T47D (cell line): ENCODE measurements around the gene BPIFB6.
A peak's percentile ranks its signal among the peaks of the same experiment; 100 is the strongest.

Source experiments
- DNase-seq, 2 experiments: peaks; one replicate each; pipeline versions ENCODE4 v3.0.0 to v3.0.0-alpha.2; 2011 to 2012; ENCODE audit warnings: low read depth in 1 of 2, low spot score in 1 of 2
- JUND ChIP-seq: IDR thresholded peaks from 2 replicates; pipeline ENCODE4 v1.6.1; 2012; ENCODE audit warnings: low read depth
- in situ Hi-C: cut with HindIII; loops from 2 replicates; pipeline ENCODE4 v1.10.0; 2016; ENCODE audit warnings: low sequenced_read_pairs, low pct_unique_long_range_greater_than_20kb

BPIFB6 gene

GRCh38 chr20:33070111-33071053 is 38.9 kb downstream of the BPIFB6 start:
- in situ Hi-C loops: no loop called here
- TF ChIP-seq JUND: no peak
- no peak for DNase-seq

DNA sequence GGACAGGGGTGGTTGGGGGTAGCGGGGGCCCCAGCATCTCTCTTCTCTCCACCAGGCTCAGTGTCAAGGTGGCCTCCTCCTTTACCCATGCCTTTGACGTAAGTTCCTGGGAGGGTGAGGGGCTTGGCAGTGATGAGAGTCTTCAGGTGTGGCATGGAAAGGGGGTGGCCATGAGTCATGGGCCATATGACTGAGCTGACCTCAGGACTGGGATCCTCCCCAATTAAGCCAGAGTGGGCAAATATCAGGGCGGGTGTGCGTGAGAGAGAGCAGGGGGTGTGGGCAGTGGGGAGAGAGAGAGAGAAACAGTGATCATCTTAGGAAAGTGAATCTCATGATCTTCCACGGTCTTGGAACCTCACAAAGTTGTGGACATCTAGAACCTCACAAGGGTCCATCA is 39.8 kb downstream of the BPIFB6 start:
- DNase-seq: no peak
- in situ Hi-C loops: no loop called here
- no peak for TF ChIP-seq JUND

- in situ Hi-C loops: no loop called here
- no peak for TF ChIP-seq JUND
- DNase-seq: no peak
These were observed 40.9 kb downstream of the BPIFB6 start for GRCh38 chr20:33072362-33072761.

DNA sequence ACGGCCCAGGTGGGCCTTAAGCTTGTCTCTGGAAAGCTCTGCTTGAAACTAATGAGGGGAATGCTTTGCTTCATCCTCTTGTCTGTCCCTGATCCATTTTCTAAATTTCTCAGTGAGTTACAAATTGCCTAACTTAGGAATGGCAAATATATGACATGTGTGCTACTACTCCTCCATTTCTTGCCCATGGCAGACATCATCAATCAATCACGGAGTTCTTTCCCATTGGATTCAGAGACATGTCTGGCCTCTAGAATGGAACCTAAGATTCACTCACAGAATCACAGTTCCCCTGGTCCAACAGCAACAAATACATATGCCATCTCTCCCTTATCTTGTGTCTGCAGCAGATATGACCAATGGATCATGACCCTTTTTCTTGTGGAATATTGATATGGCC is 41.4 kb downstream of the BPIFB6 start:
- in situ Hi-C loops: no loop called here
- no peak for TF ChIP-seq JUND
- DNase-seq: peak in 1 of 2 experiments; percentile 12

GRCh38 chr20:33074675-33075074 is 43.2 kb downstream of the BPIFB6 start:
- TF ChIP-seq JUND: no peak
- DNase-seq: no peak
- in situ Hi-C loops: no loop called here

DNA sequence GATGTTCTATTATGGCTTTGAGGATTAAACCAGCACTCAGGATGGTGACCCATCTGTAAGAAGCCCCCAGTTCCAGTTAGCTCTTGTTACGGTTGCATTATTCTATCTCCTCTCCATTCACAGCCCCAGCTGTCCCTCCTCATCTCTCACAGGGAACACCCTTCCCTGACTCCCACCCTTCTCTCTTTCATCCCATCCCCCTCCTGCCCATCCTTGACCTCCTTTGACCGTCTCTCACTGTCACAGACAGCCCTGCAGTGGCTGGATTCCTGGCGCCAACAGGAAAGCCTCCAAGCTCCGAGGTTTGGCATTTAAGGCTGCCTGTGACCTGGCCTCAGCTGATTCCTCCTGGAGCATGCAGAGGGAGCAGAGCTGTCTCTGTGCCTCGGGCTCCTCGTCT is 43.8 kb downstream of the BPIFB6 start:
- no peak for DNase-seq
- TF ChIP-seq JUND: no peak
- in situ Hi-C loops: no loop called here

- TF ChIP-seq JUND: no peak
- DNase-seq: peak; percentile 46 to 51
- in situ Hi-C loops: no loop called here
These were observed 45.4 kb downstream of the BPIFB6 start for GRCh38 chr20:33076662-33077372.

DNA sequence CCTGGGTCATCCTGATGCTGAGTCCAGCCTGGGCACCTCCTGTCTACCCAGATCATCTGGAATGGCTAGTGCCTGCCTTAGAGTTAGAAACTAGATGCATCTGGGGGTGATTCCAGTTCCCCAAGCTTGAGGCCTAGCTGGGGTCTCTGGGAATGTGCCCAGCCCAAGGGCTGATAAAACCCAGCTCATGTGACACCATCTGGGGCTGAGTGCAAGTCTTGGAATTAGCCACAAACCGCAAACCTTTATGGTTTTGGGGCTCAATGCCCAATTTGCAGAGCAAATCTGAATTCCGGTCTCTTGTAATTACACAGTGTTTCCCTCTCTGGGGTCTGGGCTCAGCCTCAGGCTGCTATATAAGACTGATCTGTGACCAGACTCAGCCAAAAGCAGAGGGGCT is 47.8 kb downstream of the BPIFB6 start, which contains the start of gene BPIFB4:
BPIFB4 (plus strand) TSS at position 385 of the 400 bp plus-strand sequence. CDS start 1,884 bp downstream, outside the sequence.
- TF ChIP-seq JUND: no peak
- DNase-seq: no peak
- in situ Hi-C loops: no loop called here

DNA sequence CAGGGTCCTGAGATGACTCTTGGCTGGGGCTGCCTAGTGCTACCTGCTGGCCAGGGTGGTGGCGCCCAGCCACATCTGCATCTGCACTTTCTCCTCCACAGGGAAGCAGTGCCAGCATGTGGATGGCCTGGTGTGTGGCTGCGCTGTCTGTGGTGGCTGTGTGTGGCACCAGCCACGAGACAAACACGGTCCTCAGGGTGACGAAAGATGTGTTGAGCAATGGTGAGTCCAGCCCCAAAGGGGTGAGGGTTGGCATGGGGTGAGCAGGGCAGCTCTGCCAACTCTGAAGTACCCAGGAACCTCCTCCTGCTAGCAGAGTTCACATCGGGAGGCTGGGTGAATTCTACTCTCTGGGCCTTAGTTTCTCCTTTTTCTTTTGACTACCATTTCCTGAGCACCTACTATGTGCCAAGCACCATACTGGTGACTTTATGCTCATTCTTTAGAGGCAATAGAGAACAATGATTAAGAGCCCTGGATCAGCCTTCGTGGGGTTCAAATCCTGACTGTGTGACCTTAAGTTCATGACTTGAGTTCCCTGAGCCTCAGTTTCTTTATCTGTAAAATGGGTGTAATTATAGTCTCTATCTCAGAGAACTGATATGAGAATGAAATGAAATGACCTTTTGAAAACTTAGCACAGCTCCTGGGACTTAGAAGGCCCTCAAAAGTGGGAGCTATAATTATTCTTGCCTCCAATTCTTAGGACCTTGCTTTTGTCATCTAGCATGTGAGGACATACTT is 50.1 kb downstream of the BPIFB6 start:
- no peak for DNase-seq
- no peak for TF ChIP-seq JUND
- in situ Hi-C loops: no loop called here

GRCh38 chr20:33082546-33082945 is 51.1 kb downstream of the BPIFB6 start:
- no peak for DNase-seq
- no peak for TF ChIP-seq JUND
- in situ Hi-C loops: no loop called here

DNA sequence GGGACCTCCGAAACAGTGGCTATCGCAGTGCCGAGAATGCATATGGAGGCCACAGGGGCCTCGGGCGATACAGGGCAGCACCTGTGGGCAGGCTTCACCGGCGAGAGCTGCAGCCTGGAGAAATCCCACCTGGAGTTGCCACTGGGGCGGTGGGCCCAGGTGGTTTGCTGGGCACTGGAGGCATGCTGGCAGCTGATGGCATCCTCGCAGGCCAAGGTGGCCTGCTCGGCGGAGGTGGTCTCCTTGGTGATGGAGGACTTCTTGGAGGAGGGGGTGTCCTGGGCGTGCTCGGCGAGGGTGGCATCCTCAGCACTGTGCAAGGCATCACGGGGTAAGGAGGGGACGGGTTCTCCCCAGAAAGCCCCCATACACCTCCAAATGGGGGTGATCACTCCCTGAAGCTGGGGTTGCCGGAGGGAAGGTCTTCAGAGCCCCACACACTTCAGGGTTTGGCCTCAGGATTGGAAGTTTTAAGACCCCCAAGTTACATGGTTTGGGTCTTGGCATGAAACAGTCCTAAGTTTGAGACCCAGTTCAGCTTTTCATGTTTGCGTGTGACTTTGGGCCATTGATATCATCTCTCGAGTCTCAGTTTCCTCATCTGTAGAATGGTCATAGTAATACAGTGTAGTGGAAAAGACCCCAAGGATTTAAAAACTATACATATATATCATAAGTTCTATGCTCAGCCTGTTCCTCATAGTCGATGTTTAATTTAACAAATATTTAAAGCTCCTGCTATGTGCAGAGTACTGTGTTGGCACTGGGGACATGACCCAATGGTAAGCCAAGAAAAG is 52.3 kb downstream of the BPIFB6 start:
- no peak for DNase-seq
- TF ChIP-seq JUND: no peak
- in situ Hi-C loops: no loop called here

- no peak for TF ChIP-seq JUND
- no peak for DNase-seq
- in situ Hi-C loops: no loop called here
These were observed 53.3 kb downstream of the BPIFB6 start for GRCh38 chr20:33084722-33085121.
